Umbilical cord (tissue), 2 donors: ENCODE data around the gene RD3L. TPM values are rescaled to one million over a fixed set of nuclear protein-coding genes. Genes with fewer than 3 reads are reported as not detected.
"Not testable (repeated sequence)": the region's sequence is repeated elsewhere in the genome, so short reads cannot be mapped to it uniquely, and the experiment has no call there.

Source experiments
- DNase-seq: peaks from one replicate; pipeline ENCODE4 v3.0.0-alpha.2; 2015; ENCODE audit warnings: low spot score
- total RNA-seq: library from RNA; depleted of rRNA; stranded (reverse); fragments of >200 nt; gene quantifications from one replicate; pipeline ENCODE4 v1.2.3, GENCODE V29; 2014; ENCODE audit warnings: low replicate concordance; ENCODE audit not compliant: insufficient read depth

RD3L gene
- not detected for total RNA-seq

DNA sequence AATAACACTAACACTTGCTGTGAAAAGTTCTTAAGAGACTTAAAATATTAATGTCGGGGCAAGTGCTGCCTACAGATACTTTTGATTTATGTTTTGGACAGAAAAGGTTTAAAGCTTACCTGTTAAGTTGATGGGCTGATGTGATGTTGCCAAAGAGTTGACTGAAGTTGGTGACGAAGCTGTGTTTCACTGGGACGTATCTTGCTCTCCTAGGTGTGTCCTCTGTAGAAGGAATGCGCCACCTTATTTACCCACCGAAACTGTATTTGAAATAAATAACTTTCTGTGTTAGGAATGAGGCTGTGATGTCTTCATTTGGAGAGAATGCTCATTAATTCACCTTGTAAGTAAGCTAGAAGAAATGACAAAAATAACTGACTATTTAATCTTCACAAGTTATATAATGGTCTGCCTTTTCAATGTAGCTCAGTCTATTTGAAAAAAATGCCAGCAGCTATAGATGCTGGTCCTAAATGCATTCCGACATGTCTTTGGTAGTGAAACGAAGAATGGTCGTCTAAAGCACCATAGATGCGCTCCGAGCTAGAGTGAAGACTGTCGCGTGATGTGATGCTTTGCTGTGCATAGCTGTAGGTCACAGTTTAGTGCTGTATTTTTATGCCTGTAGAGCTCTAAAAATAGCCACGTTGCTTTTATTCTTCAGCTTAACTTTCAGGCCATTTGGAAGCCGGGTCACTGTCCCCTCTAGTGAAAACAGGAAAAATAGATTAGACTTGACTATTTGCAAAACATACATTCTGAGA, at the start of gene RD3L:
Gene RD3L, minus strand, starts transcription at position 557 of the 764 bp plus-strand sequence. CDS start 834 bp downstream, outside the sequence.
- DNase-seq: no peak

DNA sequence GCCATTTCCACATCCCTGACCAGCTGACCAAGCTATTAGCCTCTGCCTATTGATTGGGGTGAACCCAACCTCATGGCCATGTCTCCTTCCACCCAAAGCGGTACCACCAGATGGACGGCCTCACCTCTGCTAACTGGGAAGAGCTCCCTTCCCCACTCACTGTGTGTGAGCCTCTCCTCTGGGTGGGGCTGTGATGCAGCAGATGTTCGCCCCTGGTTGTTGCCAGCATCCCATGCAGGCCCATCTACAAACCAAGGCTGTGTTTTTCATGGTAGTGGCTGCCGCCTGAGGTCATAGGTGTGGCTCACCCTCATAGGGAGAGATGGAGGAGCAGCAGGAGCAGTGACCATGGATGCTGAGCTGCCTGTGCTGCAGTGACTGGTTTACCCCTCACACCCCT, 47.6 kb upstream of the RD3L start:
- no peak for DNase-seq

DNA sequence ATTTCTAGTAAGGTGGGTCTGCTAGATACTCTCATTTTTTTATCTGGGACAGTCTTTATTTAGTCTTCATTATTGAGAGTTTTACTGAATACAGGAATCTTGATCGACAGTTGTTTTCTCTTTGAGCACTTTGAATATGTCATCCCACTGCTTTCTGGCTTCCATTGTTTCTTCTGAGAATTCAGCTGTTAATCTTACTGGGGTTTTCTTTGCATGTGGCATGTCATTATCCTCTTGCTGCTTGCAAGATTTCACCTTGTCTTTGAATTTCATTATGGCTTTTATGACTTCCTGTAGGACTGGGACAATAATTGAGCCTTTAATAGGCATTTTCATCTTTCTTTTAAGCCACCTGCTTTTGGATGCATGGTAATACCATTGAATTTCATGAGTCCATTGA, 46.7 kb upstream of the RD3L start:
- no peak for DNase-seq

DNA sequence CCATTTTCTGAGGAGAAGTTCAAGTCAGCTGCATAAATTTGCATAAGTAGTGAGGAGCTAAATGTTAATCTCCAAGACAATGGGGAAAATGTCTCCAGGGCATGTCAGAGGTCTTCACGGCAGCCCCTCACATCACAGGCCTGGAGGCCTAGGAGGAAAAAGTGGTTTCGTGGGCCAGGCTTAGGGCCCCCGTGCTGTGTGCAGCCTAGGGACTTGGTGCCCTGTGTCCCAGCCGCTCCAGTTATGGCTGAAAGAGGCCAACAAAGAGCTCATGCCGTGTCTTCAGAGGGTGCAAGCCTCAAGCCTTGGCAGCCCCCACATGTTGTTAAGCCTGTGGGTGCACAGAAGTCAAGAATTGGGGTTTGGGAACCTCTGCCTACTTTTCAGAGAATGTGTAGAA, 41.9 kb upstream of the RD3L start:
- no peak for DNase-seq

DNA sequence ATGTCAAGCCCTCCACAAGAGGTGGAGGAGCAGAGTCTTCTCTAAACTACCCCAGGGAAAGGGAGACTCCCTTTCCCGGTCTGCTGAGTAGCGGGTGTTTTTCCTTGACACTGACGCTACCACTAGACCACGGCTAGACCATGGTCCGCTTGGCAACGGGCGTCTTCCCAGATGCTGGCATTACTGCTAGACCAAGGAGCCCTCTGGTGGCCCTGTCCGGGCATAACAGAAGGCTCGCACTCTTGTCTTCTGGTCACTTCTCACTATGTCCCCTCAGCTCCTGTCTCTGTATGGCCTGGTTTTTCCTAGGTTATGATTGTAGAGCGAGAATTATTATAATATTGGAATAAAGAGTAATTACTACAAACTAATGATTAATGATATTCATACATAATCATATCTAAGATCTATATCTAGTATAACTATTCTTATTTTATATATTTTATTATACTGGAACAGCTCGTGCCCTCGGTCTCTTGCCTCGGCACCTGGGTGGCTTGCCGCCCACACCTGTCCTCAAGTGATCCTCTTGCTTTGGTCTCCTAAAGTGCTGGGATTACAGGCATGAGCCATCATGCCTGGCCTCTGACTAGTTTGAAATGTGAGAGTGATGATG, 38.4 kb upstream of the RD3L start:
- DNase-seq: not testable (repeated sequence)

DNA sequence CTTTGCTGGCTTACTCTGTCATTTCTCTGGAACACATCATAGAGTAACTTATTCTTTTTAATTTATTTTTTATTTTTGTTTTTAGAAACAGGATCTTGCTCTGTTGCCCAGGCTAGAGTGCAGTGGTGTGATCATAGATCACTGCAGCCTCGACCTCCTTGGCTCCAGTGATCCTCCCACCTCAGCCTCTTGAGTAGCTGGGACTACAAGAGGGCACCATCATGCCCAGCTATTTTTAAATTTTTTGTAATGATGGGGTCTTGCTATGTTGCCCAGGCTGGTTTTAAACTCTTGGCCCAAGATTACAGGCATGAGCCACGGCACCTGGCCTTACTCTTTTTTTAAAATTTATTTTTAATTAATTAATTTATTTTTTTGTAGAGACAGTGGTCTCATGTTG, 32.2 kb upstream of the RD3L start:
- DNase-seq: no peak

DNA sequence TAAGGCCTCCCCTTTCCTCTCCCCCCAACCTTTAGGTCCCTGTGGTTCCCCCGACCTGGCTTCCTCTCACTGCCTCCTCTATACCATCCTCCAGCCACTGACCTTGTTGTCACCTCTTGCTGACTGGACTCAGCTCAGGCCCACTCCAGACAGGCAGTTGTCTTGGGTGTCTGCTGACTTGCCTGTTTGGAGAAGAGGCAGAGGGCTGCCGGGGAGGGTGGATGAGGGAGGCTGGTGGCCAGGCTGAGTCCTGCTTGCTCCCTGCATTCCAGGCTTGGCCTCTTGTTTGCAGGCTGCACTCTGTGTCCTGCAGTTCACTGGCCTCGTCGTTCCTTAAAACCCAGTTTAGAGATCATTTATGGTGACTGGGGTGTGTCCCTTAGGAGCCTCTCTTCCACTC, 31.0 kb upstream of the RD3L start:
- DNase-seq: no peak

DNA sequence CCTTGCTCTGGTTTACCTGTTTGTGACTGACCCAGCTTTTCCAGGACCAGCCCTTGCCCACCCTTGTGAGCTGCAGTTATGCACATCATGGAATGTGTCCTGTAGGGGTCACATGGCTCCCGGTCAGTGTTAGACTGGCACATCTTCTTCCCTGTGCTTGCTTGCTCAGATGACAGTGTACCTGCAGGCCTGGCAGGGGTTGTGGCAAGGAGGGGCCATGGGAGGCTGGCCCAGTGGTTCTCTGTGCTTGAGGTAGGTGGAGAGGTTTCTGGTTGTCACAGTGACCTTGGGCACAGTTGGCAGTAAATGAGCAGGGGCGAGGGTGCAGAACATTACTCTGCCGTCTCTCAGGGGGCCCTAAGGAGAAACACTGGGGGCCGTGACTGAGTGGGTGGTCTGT, 27.6 kb upstream of the RD3L start:
- no peak for DNase-seq

DNA sequence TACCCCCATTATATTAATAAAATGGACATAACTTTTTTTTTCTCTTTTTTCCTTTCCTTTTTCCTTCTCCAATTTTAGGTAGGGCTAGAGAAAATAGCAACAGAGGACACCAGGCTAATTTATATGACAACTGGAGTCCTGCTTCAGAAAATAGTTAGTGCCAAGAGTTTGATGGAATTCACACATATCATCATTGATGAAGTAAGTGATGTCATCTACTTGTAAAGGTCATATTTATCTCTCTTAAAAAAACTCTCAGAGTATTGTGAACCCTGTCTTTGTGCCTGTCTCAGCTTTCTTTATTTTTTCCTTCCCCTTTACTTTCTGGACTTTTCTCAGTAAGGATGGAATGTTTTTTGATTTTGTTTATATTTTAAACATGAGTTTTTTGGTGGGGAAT, 24.3 kb upstream of the RD3L start:
- DNase-seq: no peak

DNA sequence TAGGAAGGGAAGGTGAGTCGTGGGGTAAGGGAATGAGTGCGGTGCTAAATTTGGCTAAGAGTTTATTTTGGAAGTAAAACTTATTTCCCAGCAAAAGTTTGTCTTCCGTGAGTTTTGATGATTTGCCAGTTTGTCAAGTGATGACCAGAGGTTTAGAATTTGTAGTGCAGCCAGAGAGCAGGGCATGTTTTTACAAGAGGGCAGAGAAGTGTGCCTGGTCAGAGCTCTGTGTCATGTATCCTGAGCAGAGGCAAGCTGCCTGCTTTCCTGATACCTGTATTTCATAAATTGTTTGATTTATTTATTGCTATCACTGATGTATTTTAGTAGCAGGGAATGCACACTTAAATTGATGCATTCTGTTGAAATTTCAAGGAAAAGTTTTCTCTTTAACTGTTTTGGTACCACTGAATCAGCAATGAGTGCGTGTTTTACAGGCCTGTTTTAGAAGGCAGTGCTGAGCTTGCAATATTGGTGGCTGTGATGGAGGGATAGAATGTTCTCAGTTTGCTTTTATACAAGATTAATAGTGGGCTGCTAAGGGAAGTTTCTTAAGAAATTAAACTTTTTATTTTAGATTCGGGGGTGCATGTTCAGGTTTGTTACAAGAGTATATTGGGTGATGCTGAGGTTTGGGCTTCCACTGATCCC, 19.7 kb upstream of the RD3L start:
- DNase-seq: no peak

DNA sequence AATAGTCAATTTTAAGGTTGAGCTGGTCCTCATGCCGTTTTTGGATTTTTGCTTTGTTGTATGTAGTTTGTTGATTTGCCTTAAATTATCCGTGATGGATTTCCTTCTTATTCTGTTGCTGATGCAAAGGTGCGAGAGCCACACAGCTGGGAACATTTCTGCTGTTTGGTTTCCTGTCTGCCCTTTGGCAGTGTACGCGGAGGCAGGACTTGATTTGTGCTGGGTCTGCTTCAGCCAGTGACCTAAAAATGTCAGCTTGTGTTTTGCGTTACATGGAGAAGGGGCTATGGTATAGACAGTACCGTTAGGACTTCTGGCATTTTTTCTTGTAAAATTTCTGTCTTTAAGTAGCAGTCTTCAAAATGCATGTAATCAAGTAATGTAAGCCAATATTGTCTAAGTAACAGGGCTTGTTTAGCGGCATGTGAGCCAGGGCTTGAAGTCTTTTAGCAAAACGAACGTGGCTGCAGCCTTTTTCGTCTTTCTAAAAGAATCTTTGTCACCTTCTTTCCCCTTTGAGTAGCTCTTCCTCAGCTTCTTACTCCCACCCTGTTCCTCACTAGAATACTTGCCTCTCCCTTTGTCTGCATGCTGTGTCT, 18.2 kb upstream of the RD3L start:
- no peak for DNase-seq

DNA sequence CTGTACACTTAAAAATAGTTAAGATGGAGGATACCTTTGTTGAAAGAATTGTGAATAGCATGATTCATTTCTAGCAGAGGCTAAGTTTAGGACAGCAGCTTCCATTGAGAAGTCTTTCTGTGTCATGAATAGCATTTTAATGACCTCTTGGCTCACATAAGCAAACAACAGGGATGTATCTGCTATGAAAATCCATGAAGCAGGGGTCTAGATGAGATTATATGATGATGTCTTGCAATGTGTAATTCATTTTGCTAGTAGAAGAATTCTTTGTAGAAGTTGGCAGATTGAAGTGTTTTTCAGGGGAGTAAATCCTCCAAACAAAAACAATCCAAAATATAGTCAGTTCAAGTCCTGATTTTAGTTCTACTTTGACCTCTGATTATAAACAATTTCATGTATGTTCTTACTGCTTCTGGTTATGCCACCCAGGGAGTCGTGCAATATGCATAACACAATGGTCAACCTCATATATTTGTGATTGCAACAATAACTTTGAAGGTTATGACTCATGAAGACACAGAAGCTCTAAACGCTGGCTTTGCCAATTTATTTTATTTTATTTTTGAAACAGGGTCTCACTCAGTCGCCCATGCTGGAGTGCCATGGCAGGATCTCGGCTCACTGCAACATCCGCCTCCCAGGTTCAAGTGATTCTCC, 6.9 kb upstream of the RD3L start:
- no peak for DNase-seq

DNA sequence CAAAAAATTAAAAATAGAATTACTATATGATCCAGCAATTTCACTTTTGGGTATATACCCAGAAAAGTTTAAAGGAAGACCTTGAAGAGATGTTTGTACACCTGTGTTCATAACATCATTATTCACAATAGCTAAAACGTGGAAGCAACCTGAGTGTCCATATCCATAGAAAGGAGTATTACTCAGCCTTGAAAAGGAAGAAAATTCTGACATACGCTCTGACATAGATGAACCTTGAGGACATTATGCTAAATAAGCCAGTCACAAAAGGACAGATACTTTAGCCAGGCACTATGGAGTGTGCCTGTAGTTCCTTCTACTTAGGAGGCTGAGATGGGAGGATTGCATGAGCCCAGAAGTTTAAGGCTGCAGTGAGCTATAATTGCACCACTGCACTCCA, 6.1 kb upstream of the RD3L start:
- DNase-seq: no peak

DNA sequence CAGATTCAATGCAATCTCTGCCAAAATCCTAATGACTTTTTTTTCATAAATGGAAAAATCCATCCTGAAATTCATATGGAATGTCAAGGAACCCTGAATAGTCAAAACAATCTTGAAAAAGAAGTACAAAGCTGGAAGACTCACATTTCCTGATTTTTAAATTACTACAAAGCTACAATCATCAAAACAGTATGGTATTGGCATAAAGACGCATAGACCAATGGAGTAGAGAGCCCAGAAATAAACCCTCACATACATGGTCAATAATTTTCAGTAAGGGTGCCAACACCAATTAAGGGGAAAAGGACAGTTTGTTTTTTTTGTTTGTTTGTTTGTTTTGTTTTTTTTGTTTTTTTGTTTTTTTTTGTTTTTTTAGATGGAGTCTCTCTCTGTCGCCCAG, 4.6 kb upstream of the RD3L start:
- DNase-seq: no peak

DNA sequence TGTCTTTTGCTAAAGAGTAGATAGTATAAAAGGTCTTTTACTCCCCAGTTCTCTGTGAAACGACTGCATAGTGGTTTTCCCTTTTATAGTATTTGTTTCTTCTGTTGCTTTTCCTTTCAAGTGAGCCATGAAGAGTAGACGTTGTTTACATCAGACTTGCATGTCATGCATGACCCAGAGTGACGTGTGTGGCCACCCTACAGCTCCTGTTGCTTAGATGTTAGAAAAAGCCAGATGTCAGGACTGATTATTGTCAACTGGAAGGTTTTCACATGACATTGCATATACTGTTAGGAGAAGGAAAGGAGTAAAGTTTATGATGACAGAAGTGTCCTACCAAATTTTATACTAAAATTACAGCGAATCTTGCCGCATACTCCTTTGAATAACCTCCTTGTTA, 1.3 kb upstream of the RD3L start:
- no peak for DNase-seq

DNA sequence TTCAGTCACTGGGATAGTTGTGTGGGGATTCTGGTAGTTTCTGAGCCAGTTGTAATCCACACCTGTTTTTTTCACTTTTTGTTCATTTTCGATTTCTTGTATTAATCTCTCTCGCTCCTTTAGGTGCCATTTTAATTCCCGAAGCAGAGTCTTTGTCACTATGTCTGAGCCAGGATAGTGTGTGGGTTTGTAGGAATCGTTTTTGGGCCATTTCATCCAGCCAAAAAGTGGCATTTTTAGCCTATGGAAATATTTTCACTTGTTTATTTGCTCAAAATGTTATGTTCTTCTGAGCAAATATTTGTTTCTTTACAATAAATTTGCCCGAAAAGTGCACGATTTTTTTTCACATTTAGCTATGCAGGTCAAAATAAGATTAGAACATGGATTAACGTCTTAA, 867 bp downstream of the RD3L start:
- no peak for DNase-seq

DNA sequence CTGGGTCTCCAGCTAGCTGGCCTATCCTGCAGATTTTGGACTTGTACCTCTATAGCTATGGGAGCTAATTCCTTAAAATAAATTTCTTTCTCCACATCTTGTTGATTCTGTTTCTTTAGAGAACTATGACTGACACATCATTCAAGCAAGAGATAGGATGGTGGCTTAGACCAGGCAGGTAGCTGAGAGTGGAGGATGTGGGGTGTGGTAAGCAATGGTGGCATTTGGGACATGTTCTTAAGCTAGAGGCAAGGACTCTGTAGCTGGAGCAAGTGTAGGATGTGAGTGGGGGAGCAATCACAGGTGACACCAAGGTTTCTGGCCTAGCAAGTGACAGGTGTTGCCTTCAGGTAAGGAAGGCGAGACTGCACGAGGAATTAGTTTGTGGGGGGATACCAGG, 7.2 kb downstream of the RD3L start:
- DNase-seq: no peak

DNA sequence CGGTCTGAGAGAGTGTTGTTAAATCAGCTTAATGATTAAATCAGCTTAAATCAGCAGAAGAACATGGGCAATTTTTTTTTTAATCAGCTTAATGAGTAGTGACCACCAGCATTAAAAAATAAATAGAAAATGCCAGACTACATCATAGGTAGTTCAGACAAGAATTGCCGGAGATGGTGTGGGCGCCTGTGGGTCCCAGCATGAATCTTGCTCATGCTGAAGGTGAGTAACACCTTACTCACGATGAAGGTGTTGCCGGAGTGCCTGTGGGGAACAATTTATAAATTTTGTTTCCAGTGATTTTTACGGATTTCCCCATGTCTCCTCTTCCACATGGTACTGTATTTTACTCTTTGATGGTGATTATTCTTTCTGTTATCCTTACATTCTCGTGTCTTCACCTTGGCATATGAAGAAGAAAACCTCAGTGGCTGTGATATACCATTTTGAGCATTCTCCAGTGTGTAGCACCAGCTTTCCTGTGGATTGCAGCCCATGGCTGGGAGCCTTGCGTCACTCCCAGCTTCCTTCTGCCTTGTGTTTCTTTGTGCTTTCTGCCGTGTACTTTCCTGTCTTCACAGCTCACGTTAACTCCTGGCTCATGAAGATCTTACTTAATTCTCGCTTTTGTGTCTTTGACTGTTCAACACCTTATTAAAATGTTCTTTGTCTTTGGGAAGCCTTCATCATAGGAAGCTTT, 9.4 kb downstream of the RD3L start:
- no peak for DNase-seq

DNA sequence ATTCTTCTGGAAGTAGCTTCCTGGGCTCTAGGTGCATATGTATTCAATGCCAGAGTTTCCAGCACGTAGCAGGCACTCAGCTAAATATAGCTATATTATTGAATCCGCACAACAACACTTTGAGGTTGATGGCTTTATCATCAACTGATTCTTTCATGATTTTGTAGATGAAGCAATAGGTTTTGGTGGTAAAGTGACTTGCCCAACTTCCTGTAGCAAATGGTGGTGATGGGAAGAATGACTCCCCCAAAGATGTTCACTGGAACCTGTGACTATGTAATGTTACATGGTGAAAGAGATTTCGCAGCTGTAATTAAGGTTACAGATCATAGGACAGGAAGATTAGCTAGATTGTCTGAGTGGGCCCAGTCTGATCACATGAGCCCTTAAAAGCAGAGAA, 10.9 kb downstream of the RD3L start:
- DNase-seq: no peak

DNA sequence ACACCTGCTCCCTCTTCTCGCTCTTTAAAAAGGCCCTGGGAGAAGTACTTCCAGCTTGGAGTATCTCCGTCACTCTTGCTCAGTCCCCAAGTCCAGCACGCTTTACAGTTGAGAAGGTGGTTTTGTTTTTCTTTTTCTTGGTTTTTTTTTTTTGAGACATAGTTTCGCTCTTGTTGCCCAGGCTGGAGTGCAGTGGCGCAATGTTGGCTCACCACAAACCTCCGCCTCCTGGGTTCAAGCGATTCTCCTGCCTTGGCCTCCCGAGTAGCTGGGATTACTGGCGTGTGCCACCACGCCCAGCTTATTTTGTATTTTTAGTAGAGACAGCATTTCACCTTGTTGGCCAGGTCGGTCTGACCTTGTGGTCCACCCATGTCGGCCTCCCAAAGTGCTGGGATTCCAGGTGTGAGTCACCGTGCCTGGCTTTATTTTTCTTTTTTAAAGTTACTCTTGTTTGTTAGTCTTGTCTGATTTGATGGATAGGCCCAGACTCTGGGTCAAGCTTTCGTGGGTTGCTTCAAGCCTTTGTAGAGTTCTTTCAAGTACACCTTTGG, 12.2 kb downstream of the RD3L start:
- DNase-seq: no peak
